Body of pancreas (tissue), 4 donors: ENCODE measurements around the gene CR2. TPM values are rescaled to one million over a fixed set of nuclear protein-coding genes. Genes with fewer than 3 reads are reported as not detected.

Source experiments
- ATAC-seq: fragments of 150-250 bp; one replicate; pipeline ENCODE4 v1.9.1; 2016
- DNase-seq, 4 donors: peaks; one replicate each; pipeline ENCODE4 v3.0.0-alpha.2; 2019
- H3K27ac ChIP-seq, 4 donors: fragments of 200-600 bp; sonication (generic); 1 replicate in 3 of 4; 2 replicates in 1 of 4; pipeline versions ENCODE4 v1.5.1 to v1.6.1; 2016 to 2019; ENCODE audit warnings: mild to moderate bottlenecking in 1 of 4, mixed read lengths in 1 of 4, moderate library complexity in 1 of 4
- H3K27me3 ChIP-seq, 2 donors: fragments of 200-600 bp; sonication (generic); one replicate each; pipeline ENCODE4 v1.6.0; 2016; ENCODE audit warnings: mild to moderate bottlenecking in 1 of 2
- H3K36me3 ChIP-seq, 2 donors: fragments of 200-600 bp; sonication (generic); replicated peaks in 1 of 2; 2 replicates each; pipeline ENCODE4 v1.5.1; 2016; ENCODE audit warnings: low read depth in 2 of 2; ENCODE audit not compliant: insufficient read depth in 1 of 2
- H3K4me1 ChIP-seq: fragments of 200-600 bp; sonication (generic); one replicate; pipeline ENCODE4 v1.6.0; 2016
- H3K4me3 ChIP-seq, 2 donors: fragments of 200-600 bp; sonication (generic); 1 replicate in 1 of 2; 2 replicates in 1 of 2; pipeline ENCODE4 v1.5.1; 2016 to 2019
- H3K9me3 ChIP-seq, 3 donors: fragments of 200-600 bp; sonication (generic); 1 replicate in 2 of 3; 2 replicates in 1 of 3; pipeline ENCODE4 v1.5.1; 2016
- CTCF ChIP-seq, 7 experiments: fragments of 450-650 bp in 4 of 7; fragments of 200-600 bp in 3 of 7; sonication (generic) in 3 of 7; IDR thresholded peaks; one replicate each; pipeline ENCODE4 v1.5.1; 2016 to 2019; ENCODE audit warnings: antibody characterized with exemption in 7 of 7
- POLR2A ChIP-seq, 3 donors: fragments of 450-650 bp; IDR thresholded peaks; one replicate each; pipeline ENCODE4 v1.6.1; 2016; ENCODE audit warnings: antibody characterized with exemption in 3 of 3, mild to moderate bottlenecking in 2 of 3
- WGBS, 2 donors: methylation state at CpG; one replicate each; pipeline ENCODE4 v1.1.5; 2017; 5-methylcytosine and 5-hydroxymethylcytosine counted together
- intact Hi-C: fragments of 100-400 bp; cut with DNase I; formaldehyde crosslinking; loops from one replicate; pipeline ENCODE4 v1.15.1; 2023
- total RNA-seq, 2 donors: library from RNA; depleted of rRNA; stranded (reverse); fragments of >200 nt; gene quantifications; one replicate each; pipeline ENCODE4 v1.1.0, GENCODE V29; 2016

CR2 gene
- total RNA-seq, 2 donors from 2014 or later, result not detected

DNA sequence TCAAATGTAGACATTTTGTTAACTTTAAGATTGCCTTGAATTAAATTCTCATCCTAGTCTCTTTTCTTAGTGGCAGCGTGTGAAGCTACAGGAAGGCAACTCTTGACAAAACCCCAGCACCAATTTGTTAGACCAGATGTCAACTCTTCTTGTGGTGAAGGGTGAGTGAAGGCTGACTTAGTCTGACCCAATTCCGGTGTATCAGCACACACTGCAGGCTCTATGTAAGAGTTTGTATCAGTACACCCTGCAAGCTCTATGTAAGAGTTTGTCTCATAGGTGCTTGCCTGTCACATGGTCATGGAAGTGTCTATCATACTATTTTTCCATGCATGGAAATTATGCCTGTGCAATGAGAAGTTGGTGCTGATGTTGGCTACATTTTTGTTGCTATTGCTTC, 16.8 kb downstream of the CR2 start:
- no peak for TF ChIP-seq CTCF (IDR thresholded peaks at IDR 0.05)
- no peak for TF ChIP-seq POLR2A (IDR thresholded peaks at IDR 0.05)
- intact Hi-C loops, result no loop called here
- no peaks in the 10 kb centered on the region for H3K36me3 ChIP-seq
- no peak overlapping the region for H3K4me3 ChIP-seq
- no peaks in the 10 kb centered on the region for H3K27me3 ChIP-seq
- ATAC-seq, result no peak
- 70 to 78% methylated on average over 2 of the region's 2 CpGs for WGBS, 2 donors
- no peak for DNase-seq
- H3K9me3 ChIP-seq, result no peaks in the 10 kb centered on the region
- H3K27ac ChIP-seq, result no peak overlapping the region
- no peaks in the 10 kb centered on the region for H3K4me1 ChIP-seq

GRCh38 chr1:207474210-207474609, 20.1 kb downstream of the CR2 start:
- H3K9me3 ChIP-seq, result no peaks in the 10 kb centered on the region
- H3K4me3 ChIP-seq, result no peak overlapping the region
- ATAC-seq (no peak), DNase-seq (no peak)
- H3K4me1 ChIP-seq, result no peaks in the 10 kb centered on the region
- 90 to 97% methylated on average over 1 of the region's 1 CpG for WGBS, 2 donors
- H3K27ac ChIP-seq, result no peak overlapping the region
- intact Hi-C loops, result no loop called here
- peaks cover 0 to 3% of the 10 kb centered on the region in 2 donors for H3K27me3 ChIP-seq
- no peaks in the 10 kb centered on the region for H3K36me3 ChIP-seq
- no peak for TF ChIP-seq POLR2A (IDR thresholded peaks at IDR 0.05)
- no peak for TF ChIP-seq CTCF (IDR thresholded peaks at IDR 0.05)

DNA sequence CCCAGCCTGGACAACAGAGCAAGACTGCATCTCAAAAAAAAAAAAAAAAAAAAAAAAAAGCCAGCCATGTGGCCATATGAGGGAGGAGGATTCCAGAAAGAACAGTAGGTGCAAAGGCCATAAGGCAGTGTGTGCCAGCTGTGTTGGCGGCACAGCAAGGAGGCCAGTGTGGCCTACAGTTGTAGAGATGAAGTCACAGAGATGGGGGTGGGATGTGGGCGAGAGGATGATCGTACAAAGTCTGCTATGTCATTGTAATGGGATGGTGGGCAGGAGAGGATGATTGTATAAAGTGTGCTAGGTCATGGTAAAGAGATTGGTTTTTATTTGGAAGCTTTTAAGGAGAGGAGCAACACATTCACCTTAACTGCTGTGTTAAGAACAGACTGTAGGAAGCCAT, 32.1 kb downstream of the CR2 start:
- no peak overlapping the region for H3K4me3 ChIP-seq
- intact Hi-C loops, result no loop called here
- H3K4me1 ChIP-seq, result no peaks in the 10 kb centered on the region
- ATAC-seq (no peak), DNase-seq (no peak)
- 83 to 91% methylated on average over 3 of the region's 3 CpGs for WGBS, 2 donors
- H3K27me3 ChIP-seq, result no peaks in the 10 kb centered on the region
- H3K27ac ChIP-seq, result no peak overlapping the region
- no peaks in the 10 kb centered on the region for H3K9me3 ChIP-seq
- TF ChIP-seq CTCF (IDR thresholded peaks at IDR 0.05) (no peak), POLR2A (IDR thresholded peaks at IDR 0.05) (no peak)
- no peaks in the 10 kb centered on the region for H3K36me3 ChIP-seq

DNA sequence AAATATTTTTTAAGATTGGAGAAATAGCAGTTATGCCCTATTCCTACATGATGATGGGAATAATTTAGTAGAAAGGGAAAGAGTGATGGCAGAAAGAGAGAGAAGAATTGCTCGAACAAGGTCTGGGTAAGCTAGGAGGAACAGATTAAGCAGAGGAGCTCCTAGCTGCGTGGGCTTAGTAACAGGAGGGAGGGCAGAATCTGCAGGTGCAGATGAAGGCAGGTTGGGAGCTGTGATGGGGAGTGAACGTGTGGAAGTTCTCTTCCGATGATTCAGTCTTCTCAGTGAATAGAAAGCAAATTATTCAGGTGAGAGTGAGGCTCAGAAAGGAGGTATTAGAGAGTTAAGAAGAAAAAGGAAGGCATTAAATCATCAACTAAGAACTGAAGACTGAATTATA, 33.5 kb downstream of the CR2 start:
- 68% methylated on average over 4 of the region's 4 CpGs for whole genome bisulfite sequencing, 2 donors
- no peak for ATAC-seq
- intact Hi-C loops, result no loop called here

More for the DNA sequence above, 33.5 kb downstream of the CR2 start:
- Histone ChIP-seq H3K4me3 (no peak overlapping the region), H3K27ac (no peak overlapping the region), H3K4me1 (no peaks in the 10 kb centered on the region), H3K27me3 (no peaks in the 10 kb centered on the region), H3K36me3 (no peaks in the 10 kb centered on the region), H3K9me3 (no peaks in the 10 kb centered on the region)
- no peak for TF ChIP-seq POLR2A (IDR thresholded peaks at IDR 0.05)
- no peak for TF ChIP-seq CTCF (IDR thresholded peaks at IDR 0.05)
- DNase-seq, result no peak
